Activated CD8-positive, alpha-beta memory T cell treated with anti-CD3 and anti-CD28 coated beads, Interleukin-2, amount 50 U/mL, for 48 hours (primary cell): ENCODE results near the gene PRSS48.
"Not testable (repeated sequence)": the region's sequence is repeated elsewhere in the genome, so short reads cannot be mapped to it uniquely, and the experiment has no call there.

Experiments used
- DNase-seq: peaks from one replicate; pipeline ENCODE4 v3.0.0-alpha.2; 2020

PRSS48 gene

GRCh38 chr4:151321586-151321985 is 44.6 kb downstream of the PRSS48 start:
- DNase-seq: no peak

GRCh38 chr4:151322161-151322560 is 45.2 kb downstream of the PRSS48 start:
- not testable (repeated sequence) for DNase-seq

GRCh38 chr4:151322570-151322969 is 45.6 kb downstream of the PRSS48 start:
- no peak for DNase-seq

GRCh38 chr4:151323667-151324066 is 46.7 kb downstream of the PRSS48 start:
- no peak for DNase-seq

- DNase-seq: no peak
Measured at GRCh38 chr4:151324124-151324751, 47.3 kb downstream of the PRSS48 start.

GRCh38 chr4:151324752-151325110 is 47.8 kb downstream of the PRSS48 start:
- peak; percentile 50 for DNase-seq

GRCh38 chr4:151325111-151325948 is 48.4 kb downstream of the PRSS48 start, which contains the start of gene SH3D19:
Gene SH3D19, minus strand, starts transcription at chr4:151325605. Its CDS starts 253 bp downstream, at chr4:151325352.
- DNase-seq: no peak

- no peak for DNase-seq
Measured at GRCh38 chr4:151325949-151326246, 48.9 kb downstream of the PRSS48 start.

- no peak for DNase-seq
Measured at GRCh38 chr4:151329217-151330007, 52.5 kb downstream of the PRSS48 start.

GRCh38 chr4:151331276-151332042 is 54.5 kb downstream of the PRSS48 start:
- no peak for DNase-seq

- no peak for DNase-seq
Measured at GRCh38 chr4:151339467-151339866, 62.5 kb downstream of the PRSS48 start.

- no peak for DNase-seq
Measured at GRCh38 chr4:151340751-151341385, 63.9 kb downstream of the PRSS48 start.
